ENCODE data around the gene NRP1. TPM values are rescaled to one million over a fixed set of nuclear protein-coding genes. Genes with fewer than 3 reads are reported as not detected.
"Not testable (repeated sequence)": the region's sequence is repeated elsewhere in the genome, so short reads cannot be mapped to it uniquely, and the experiment has no call there.

The NRP1 gene
- polyA plus RNA-seq, 3 donors = 149 to 166 (median 158) TPM

DNA sequence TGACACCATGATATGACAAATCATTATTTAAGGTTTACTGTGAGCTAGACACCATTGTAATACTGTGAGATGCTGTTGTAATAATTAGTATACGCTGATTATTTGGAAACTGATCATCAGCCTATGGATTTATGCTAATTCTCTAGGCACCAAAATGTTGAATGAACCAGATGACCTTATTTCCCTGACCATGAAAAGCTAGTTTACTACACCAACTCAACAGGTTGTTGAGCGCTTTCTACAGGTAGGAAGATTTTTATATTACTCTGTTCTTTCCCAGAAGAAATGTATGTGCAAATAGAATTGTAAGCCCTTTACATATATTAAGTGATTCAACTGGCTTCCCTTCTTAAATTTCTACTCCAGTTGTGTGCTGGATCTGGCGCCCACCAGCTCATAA is 6.2 kb downstream of the NRP1 start:
- no peak for DNase-seq

DNA sequence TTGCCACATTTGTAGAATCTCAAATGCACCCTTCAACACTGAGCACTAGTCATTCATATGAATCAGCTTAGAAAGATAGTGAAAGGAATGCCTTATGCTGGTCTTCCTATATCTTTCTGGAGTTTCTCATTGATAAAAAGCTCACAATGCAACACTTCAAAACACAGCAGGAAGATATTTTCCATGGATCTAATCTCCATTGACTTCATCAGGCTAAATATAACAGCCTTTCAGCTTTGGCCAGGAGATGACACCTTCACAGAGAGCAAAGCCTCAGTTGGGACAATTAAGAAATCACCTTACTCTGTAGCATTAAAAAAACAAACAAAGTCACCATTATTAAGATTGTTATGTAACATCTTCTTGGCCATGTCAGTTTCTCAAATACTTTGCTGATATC is 6.7 kb downstream of the NRP1 start:
- DNase-seq = no peak

DNA sequence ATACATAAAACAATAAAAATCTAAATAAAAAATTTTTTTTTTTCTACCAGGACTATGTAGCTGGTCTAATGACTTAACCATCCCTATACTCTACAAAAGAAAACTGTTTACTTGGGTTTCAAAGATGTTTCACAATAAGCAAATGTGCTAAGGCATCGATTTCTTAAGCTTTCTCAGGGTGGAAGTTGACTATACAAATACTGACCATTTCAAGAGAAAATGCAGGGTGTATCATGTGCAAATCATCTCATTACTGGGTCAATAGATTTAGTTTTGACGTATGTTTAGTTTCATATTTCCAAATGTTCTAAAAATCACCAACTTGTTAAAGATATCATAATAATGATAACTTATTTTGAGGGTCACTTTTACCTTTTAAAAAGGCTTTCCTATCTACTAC is 7.5 kb downstream of the NRP1 start:
- no peak for DNase-seq

DNA sequence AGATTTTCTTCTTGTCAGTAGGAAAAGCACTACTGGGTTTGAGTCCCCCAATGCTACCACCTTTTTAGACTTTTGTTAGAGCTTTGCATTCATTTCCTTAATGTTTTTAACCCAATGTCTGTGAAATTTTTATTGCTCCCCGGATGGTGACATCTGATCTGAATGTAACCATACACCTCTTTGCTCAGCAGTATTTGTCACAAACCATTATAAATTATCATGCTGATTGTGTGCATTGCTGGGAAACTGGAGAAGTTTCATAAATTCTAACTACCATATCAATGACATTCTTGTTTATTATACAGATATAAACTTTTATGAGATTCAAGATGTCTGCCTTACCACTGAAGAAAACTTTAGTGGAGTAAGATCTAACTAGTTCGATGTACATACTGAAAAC is 8.5 kb downstream of the NRP1 start:
- DNase-seq = no peak

DNA sequence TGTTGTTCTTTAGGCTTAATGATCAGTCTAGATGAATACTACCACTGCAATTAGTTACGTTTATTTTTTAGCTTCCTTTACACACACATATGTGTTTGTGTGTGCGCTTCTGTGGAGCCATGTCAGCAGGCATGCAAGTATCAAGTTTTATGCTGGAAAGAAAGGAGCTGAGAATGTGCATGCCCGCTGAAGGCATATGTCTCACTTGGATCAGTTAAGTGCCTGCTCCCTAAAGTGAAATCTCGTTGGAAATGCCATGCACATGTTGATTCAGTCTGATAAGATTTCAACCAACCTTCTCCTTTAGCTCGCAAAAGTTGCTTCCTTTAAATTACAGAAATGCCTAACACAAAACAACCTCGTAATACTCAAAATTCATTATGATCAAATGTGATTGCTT is 10.7 kb downstream of the NRP1 start:
- no peak for DNase-seq

DNA sequence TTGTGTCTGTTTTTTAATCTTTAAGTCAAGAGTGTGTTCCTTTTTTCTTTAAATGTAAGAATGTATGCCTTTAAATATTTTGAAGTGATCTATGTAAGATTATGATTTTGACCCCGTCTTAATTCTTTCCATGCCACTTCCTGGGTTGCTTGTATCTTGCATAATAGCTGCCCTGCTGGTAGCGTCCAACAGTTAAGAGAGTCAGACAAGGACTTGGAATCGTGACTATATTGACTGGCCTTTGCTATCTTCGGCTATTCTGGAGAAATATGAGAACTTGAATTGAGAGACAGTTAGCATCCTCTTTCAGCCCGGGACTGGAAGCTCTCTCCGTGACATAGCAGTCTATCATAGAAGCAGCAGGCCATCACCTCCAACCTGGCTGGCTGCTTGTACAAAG is 13.0 kb downstream of the NRP1 start:
- DNase-seq = no peak

DNA sequence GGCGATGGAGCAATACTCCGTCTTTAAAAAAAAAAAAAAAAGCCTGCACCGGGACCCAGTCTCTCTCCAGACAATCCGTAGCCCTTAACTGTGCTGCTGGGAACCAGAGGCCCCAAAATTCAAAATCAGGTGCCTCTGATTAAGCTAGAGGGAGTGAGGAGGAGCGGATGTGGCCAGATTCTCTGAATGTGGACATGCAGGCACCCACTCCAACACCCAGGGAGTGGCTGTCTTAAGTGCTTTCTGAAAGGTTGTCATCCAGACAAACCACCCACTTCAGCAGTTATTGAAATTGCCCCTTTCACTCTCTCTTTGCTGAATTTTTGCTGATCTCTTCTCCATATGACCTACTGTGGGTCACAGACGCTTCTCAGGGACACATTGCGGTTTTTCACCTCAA is 14.2 kb downstream of the NRP1 start:
- no peak for DNase-seq

DNA sequence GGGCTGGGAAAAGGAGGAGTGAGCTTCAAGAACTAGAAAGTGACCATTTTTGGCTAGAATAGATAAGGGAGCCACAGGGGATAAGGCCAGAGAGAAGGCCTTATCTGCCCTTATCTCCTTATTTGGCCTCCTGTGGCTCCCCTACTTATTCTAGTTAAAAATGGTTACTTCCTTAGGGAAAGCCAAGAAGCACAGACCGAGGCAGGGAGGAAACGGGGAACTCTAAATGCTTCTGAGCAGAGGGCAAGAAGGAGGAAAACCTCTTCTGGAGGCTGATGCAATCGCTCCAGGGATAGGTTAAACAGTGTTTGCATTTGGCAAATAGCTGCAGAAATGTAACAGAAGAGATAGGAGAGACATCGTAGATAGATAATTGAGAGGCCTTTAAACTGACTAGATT is 18.6 kb downstream of the NRP1 start:
- no peak for DNase-seq

DNA sequence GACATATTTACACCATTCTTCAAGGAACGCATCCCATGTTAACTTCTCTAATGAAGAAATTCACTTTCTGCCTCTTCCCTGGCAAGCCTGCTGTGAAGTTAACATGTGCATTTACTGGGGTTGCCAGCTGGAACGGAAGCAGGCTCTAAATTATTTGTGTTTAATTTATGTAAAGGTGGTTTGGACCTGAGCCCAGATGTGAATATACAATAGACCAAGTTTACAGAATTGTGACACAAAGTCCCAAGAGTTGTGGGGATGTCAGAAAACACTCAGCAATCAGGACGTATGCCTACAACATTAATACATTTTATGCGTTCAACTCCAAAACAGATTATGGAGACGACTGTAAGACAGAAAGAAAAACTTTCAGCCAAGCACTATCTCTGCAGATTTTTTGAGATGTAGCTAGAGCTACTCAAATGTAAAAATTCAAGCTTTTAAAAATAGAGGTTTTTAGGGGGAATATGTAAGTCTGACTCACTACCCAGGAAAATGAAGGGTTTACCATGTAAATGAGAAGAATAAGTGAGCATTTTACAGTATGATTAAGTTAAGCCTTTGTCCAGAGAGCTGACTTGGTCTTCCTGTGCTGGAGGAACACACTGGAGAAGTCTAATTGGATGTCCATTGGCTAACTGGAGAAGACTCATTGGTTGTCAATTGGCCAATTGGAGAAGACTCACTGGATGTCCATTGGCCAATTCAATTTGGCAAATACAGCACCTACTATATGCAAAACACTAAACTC is 19.5 kb downstream of the NRP1 start:
- no peak for DNase-seq

DNA sequence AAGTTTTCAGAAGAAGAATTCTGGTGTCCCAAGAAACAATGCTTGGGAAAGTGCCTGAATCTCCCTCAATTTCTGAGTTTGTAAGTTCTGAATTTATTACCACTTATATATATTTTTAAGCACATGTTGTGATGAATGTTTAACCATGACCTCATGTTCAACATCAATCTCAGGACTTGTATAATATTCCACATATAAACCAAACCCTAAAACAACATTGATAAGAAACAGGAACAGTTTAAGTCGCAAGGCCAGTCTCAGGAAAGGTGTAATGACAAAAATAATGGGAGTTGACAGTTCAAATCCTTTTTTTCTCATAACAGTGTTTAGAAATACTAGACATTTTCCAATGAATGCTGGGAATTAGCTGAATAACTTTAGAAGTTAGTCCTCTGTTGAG is 22.8 kb downstream of the NRP1 start:
- DNase-seq = no peak

DNA sequence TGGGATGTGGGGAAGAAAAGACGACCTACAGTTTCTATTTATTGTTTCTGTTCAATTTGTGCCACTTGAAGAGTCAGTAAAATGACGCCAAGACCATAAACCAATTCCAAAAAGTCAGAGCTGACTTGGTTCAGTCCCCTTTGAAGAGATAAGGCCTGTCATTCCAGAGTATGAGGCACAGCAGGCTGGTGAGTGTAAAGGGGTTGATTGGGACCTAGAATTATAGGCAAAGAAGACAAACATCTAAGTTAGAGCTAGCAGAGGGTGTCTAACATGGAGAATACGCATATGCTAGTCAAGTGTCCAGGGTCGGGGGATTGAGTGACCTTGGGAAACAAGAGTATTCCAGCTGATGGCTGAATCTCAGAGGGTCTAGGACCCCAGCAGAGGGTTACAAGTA is 23.6 kb downstream of the NRP1 start:
- DNase-seq = no peak

DNA sequence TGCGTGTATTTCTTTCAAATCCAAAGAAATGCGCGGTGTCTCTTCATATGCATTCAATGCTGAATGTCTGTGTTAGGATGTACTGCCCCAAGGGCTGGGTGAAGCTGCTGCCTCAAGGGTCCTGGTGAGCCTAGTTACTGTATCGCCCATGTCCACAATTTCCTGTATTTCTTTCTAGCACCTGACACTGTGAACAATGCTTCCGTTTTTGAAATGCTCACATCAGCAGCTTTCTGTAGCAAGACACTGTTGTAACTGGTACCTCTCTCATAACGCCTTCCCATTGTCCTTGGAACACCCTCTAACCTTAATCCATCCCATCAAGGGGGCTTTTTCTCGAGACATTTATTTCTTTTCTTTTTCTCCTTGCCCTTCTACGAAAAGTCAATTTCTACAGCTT is 25.1 kb downstream of the NRP1 start:
- no peak for DNase-seq

DNA sequence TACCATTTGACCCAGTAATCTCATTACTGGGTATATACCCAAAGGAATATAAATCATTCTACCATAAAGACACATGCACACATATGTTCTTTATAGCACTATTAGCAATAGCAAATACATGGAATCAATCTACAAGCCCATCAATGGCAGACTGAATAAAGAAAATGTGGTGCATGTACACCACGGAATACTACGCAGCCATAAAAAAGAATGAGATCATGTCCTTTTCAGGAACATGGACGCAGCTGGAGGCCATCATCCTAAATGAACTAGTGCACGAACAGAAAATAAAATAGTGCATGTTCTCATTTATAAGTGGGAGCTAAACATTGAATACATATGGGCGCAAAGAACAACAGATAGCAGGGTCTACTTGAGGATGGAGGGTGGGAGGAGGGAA is 26.6 kb downstream of the NRP1 start:
- no peak for DNase-seq

DNA sequence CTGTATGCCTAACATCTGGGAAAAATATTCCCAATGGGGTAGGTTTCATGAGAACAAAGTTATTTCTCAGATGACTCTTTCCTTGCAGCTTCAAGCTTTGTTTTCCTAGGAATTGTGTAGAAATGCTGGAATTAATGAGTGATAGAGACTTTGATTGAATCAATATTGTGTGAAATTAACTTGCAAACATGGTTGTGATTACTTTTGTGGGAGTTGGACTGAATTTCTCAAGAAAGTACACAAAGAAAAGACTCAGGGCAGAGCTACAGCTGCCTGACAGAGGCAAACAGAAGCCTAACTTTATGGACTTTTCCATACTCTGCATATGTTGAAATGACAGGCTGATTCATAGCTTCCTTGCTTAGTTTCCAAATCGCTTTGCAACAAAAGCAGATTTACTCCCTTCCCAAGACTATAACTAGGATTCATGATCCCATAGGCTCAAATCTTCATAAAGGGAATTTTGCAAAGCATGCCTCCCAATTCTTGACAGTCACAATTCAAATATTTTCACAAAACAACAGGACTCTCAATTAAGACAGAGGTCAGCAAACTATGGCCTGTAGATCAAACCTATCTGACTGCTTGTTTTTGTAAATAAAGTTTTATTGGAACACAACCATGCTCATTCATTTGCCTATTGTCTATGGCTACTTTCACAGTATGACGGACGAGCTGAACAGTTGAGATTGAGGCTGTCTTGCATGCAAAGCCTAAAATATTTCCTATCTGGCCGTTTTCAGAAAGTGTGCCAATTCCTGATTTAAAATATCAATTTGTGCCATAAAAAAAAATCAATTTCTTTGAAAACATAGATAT is 27.6 kb downstream of the NRP1 start:
- DNase-seq = no peak

DNA sequence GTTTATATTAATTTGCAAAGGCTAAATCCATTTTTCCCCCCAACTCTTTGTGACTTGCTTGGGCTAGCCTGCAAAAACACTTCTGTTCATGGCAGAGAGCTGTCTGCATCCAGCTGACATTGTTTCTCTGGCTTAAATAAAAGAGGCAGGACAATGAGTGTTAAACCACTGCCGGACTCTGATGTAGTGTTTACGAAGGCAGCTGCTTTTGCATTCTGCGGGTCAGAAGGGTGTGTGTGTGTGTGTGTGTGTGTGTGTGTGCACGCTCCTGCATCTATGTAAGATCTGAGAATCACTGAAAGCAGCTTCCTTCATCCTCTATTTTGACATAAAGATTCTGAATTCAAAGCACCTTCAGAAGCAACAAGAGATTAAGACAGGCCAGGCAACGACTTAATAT is 28.3 kb downstream of the NRP1 start:
- DNase-seq = no peak

DNA sequence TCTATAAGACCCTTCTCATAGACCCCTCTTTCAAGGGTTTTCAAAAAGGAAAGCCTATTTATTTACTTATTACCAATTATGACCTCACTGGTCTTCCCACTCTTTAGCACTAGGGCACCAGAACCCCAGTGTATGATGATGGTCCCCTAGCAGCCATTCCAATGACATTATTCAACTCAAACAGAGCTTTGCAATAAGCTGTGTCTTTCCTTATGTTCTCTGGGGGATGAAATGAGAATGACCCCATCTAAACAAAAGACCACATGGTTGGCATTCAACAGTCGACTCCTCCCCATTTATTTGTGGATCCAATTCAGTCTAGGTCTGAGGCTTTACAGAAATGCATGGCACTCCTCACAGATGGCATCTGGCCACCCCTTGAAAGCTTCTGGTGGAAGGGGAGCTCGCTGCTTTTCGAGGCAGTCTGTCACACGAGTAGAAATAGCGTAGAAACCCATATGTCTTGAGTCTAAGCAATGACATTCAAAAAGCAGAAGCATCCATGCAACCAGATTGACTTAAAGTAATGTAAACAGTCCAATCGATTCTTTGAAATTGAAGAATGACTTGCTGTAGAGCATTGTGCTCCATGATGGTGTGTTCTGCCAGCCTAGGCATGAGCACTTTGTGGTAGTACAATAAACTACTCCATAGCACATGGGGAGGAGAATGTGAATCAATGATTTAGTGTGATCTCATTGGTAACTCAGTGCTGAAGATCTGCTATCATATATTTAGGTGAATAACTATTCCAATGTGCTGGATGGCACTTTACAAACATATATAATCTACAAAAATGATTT is 29.8 kb downstream of the NRP1 start:
- DNase-seq = no peak

DNA sequence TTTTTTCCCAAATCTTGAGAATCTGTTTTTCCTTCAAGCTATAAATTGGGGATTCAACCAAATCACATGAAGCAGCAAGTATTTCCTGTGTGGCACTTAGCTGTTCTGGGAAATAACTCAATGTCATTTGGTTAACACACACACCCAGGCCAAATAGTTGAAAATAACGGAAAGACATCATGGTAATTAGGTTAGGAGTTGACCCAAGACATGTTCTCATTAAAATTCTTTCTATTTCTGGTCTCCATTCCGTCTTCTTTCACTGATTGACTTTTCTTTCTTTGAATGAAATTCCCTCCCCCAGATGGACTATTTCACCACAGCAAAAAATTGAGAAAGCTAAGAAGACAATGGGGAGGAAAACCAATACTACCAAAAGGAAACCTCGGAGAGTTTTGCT is 30.5 kb downstream of the NRP1 start:
- DNase-seq = no peak

DNA sequence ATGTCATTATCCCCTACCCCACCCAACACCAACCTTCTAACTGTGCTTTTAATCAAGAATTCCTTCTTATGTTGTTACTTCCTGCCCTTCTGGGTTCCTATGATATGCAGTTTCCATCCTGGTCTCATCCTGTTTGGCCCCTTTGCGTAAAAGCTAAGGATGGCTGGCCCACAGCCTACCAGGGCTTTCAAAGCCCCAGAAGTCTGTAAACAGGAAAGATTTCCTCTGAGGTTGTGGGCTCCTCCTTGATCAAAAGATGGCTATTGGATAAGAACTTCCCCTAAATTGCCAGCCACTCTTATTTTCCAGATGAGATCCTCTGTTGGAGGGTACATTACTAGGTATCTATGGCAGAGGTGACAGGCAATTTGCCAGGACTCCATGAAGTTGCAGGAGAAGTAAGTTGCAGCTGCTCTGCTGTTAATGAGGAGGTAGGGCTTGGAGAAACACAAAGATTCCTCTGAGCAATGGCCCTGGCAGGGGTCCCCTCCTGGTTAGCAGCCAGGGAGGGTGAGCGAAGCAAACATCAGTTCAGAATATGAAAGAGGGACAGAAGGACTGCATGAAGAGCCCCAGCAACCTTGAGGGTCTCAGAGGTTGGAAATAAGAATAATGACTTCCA is 32.1 kb downstream of the NRP1 start:
- DNase-seq = no peak

DNA sequence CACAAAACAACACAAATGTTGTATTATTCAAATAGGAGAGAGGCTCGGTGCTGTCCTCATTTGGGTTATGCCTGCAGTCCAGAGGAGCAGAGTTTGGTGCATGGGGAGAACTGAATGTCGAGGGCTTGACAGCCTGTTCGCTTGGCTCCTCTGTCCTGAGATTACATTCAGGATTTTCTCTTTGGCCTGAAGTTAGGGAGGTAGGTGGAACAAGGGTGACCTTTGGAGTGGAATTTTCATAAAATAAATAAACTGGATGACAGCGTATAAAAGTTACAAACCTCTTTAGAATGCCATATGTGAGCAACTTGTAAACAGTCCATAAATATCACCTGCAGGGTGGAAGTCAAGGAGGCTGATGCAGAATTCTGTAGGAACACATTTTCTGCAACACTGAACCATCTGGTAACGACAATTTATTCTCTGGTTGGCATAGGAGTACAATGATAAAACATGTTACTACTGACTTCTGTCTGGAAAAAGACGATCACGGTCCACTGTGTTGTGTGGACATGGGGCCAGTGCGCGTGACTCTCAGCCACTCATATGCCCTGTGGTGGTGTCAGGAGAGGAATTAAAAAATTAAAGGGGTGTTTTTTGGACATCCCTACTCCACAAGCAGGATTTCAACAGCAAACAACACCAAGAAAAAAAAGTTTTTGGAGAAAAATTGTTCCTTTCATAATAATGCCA is 33.2 kb downstream of the NRP1 start:
- DNase-seq = no peak

DNA sequence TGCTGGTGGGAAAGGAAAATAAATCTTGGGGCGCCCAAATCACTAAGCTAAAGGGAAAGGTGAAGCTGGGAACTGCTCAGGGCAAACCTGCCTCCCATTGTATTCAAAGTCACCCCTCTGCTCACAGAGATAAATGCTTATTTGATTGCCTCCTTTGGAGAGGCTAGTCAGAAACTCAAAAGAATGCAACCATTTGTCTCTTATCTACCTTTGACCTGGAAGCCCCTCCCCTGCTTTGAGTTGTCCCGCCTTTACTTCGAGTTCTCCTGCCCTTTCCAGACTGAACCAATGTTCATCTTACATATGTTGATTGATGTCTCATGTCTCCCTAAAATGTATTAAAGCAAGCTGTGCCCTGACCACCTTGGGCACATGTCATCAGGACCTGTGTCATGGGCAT is 33.9 kb downstream of the NRP1 start:
- DNase-seq = not testable (repeated sequence)

DNA sequence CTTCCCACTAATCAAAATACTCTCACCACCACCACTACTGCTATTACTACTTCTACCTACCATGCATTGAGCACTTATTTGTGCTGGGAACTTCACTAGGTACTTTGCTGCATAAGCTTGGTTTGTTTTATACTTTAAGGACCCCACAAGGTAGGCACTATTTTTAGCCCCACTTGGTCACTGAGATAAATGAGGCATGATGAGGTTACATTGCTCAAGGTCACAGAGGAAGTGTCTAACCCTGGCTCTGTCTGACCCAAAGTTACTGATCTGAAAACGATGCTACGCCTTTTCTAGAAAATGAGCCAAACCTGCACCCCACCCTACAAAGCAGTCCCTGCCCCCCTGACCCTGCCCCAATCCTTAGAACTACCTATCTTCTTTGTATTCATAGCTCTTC is 35.6 kb downstream of the NRP1 start:
- DNase-seq = no peak

DNA sequence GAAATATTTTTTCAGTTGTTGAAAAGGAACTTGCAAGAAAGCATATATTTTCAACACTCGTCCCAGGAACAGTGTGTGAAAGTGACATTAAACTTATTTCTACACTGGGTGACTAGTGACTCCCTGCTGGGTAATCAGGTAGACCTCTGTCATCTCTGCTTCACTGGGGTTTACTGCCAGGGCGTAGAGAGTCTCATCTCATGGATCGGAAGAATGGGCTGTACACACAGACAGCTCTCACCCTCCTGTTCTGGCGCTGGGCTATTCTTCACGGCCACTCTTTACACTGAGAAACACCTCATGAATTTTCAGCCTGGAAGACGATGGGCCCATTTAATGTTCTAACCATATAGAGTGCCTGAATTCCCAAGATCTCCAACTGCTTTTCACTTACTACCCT is 36.4 kb downstream of the NRP1 start:
- no peak for DNase-seq

Data from renal pelvis (tissue), 4 donors.